OCI-LY7 (cell line): ENCODE measurements around the gene FAM9C.

Experiments
- CTCF ChIP-seq: fragments of 200-600 bp; sonication (generic); conservative IDR thresholded peaks from 2 replicates; pipeline ENCODE4 v1.5.1; 2014; ENCODE audit warnings: mild to moderate bottlenecking, antibody characterized with exemption, low read length, moderate library complexity, mixed read lengths
- EZH2phosphoT487 ChIP-seq: fragments of 200-600 bp; sonication (generic); IDR thresholded peaks from 2 replicates; pipeline ENCODE4 v1.6.1; 2018; ENCODE audit warnings: low read depth, borderline replicate concordance, mild to moderate bottlenecking, mixed run types, antibody characterized with exemption, low read length, moderate library complexity, mixed read lengths

GRCh38 chrX:13090339-13091110 lies 46.1 kb upstream of the FAM9C start:
- TF ChIP-seq EZH2phosphoT487 (no peak), CTCF (no peak)
